ENCODE measurements around the gene ZNHIT1. TPM values are rescaled to one million over a fixed set of nuclear protein-coding genes. Genes with fewer than 3 reads are reported as not detected.
"Not testable (repeated sequence)": the region's sequence is repeated elsewhere in the genome, so short reads cannot be mapped to it uniquely, and the experiment has no call there.

Gene ZNHIT1
- polyA plus RNA-seq, 6 donors from 2014 or later, result 43.9 to 67.5 (median 52.4) TPM

- H3K4me1 Mint-ChIP-seq, result peaks cover 14 to 25% (median 23%) of the 10 kb centered on the region in 3 donors
- H3K36me3 Mint-ChIP-seq; H3K9me3 Mint-ChIP-seq; H3K4me3 Mint-ChIP-seq; H3K27ac Mint-ChIP-seq; ATAC-seq (ENCODE audit: low read depth in 2 of 2); DNase-seq: not testable (repeated sequence)
- peaks cover 0 to 64% (median 33%) of the 10 kb centered on the region in 3 donors for H3K27me3 Mint-ChIP-seq
Measured at GRCh38 chr7:101199522-101199921, 18.4 kb upstream of the ZNHIT1 start.

GRCh38 chr7:101200504-101200861, 17.5 kb upstream of the ZNHIT1 start:
- H3K4me1 Mint-ChIP-seq, result peaks cover 14 to 25% (median 23%) of the 10 kb centered on the region in 3 donors

DNA sequence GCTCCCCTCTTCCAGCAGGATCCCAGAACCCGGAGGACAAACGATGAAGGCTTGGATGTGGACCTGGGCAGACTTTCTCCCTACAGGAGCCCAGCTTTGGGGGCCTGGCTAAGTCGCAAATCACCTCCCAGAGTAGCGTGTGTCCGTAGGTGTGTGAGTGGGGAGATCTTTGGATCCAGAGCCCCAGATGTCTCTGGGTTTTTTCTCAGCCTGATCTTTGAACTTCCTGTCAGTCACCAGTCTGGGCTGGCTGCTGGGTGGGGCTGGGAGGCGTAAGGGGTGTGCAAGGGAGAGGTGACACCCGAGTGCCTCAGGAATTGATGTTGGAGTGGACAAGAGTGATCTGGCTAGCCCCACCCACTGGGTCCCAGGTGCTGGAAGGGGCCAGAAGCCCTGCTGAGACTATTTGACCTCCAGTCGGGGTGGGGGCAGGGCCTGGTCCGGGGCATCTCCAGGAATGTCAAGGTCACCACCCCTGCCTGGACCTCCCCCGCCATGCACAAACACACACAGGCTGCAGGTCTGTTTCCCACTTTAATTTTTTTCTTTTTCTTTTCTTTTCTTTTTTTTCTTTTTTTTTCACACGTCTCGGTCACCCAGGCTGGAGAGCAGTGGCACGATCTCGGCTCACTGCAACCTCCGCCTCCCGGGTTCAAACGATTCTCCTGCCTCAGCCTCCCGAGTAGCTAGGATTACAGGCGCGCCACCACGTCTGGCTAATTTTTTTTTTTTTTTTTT, 16.9 kb upstream of the ZNHIT1 start, which contains the start of gene MOGAT3:
TSS of gene MOGAT3 (minus strand) at position 175 of the 738 bp plus-strand sequence. CDS start 182 bp downstream, outside the sequence.
- Mint-ChIP-seq H3K4me3 (peak within 1 kb of the TSS in 5 of 8 donors; percentile 22 to 74 (median 48)), H3K9me3 (no peaks in the 10 kb centered on the region), H3K36me3 (peaks cover 0 to 1% of the 10 kb centered on the region in 2 donors), H3K4me1 (peaks cover 14 to 25% (median 23%) of the 10 kb centered on the region in 3 donors), H3K27me3 (peaks cover 0 to 56% (median 33%) of the 10 kb centered on the region in 3 donors), H3K27ac (peak within 1 kb of the TSS in 2 of 6 donors; percentile 79 to 89)
- no peak for DNase-seq
- no peak for ATAC-seq (ENCODE audit: low read depth in 2 of 2)

More at GRCh38 chr7:101200504-101200861, 17.5 kb upstream of the ZNHIT1 start:
- DNase-seq, result no peak
- H3K27ac Mint-ChIP-seq, result peak overlapping the region in 1 of 6 donors; percentile 79
- ATAC-seq (ENCODE audit: low read depth in 2 of 2), result no peak
- peak overlapping the region in 1 of 8 donors; percentile 54 for H3K4me3 Mint-ChIP-seq
- H3K9me3 Mint-ChIP-seq, result no peaks in the 10 kb centered on the region
- no peaks in the 10 kb centered on the region for H3K36me3 Mint-ChIP-seq
- peaks cover 0 to 60% (median 33%) of the 10 kb centered on the region in 3 donors for H3K27me3 Mint-ChIP-seq

DNA sequence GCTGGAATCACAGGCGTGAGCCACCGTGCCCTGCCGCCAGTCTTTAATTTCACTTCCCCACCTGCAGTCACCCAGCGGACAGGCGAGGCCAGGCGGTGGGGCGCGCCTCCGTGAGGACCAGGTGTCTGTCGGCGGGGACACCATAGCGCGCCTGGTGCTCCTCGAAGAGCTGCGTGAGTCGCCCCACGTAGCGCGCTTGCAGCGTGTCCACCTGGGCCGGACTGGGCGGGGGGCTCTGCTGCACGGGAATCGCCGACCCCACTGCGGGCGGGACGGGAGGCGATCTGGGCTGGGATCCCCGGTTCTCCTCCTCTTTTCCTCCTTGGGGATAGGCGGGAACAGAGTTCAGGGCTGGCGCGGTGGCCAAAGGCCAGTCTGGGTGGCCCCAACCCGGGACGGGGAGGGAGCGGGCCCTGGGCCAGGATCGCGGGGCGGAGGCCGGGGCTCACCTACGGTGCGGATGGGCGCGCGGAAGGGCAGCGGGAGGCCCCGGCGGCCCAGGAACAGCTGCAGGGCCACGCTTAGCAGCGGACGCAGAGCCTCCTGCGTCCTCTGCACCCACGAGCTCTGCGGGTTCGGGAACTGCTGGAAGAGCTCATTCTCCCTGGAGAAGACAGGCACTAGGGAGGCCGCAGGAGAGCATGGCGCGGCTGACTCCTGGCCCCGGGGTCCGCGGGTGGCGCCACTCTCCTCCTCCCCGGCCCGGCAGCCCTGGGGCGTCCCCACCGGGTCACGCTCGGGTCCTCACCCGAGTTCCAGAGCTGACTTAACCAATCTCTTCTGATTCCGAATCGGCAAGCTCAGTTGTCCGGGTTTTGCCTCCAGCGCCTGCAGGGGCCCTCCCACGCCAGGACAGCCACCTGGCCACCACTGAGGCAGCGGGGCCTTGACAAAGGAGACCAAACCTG, 16.0 kb upstream of the ZNHIT1 start:
- no peaks in the 10 kb centered on the region for H3K9me3 Mint-ChIP-seq
- peak; percentile 91 to 92 for ATAC-seq (ENCODE audit: low read depth in 2 of 2)
- H3K4me1 Mint-ChIP-seq, result peaks cover 14 to 25% (median 23%) of the 10 kb centered on the region in 3 donors
- H3K36me3 Mint-ChIP-seq, result peaks cover 0 to 8% of the 10 kb centered on the region in 2 donors
- H3K4me3 Mint-ChIP-seq, result peak overlapping the region in 5 of 8 donors; percentile 12 to 74 (median 48)
- no peak for DNase-seq
- peaks cover 0 to 55% (median 33%) of the 10 kb centered on the region in 3 donors for H3K27me3 Mint-ChIP-seq
- peak overlapping the region in 1 of 6 donors; percentile 89 for H3K27ac Mint-ChIP-seq

DNA sequence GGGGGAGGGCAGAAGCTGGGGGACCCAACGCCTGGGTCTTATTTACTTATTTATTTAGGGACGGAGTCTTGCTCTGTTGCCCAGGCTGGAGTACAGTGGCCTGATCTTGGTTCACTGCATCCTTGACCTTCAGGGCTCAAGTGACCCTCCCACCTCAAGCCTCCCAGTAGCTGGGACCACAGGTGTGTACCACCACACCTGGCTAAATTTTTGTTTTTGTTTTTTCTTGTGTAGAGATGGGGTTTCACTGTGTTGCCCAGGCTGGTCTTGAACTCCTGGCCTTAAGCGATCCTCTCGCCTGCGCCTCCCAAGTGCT, 15.4 kb upstream of the ZNHIT1 start:
- no peak for DNase-seq
- Mint-ChIP-seq H3K9me3 (no peaks in the 10 kb centered on the region), H3K4me3 (peak overlapping the region in 2 of 8 donors; percentile 50 to 69), H3K27me3 (peaks cover 0 to 53% (median 33%) of the 10 kb centered on the region in 3 donors), H3K36me3 (peaks cover 0 to 8% of the 10 kb centered on the region in 2 donors), H3K27ac (no peak overlapping the region), H3K4me1 (peaks cover 14 to 25% (median 23%) of the 10 kb centered on the region in 3 donors)
- no peak for ATAC-seq (ENCODE audit: low read depth in 2 of 2)

DNA sequence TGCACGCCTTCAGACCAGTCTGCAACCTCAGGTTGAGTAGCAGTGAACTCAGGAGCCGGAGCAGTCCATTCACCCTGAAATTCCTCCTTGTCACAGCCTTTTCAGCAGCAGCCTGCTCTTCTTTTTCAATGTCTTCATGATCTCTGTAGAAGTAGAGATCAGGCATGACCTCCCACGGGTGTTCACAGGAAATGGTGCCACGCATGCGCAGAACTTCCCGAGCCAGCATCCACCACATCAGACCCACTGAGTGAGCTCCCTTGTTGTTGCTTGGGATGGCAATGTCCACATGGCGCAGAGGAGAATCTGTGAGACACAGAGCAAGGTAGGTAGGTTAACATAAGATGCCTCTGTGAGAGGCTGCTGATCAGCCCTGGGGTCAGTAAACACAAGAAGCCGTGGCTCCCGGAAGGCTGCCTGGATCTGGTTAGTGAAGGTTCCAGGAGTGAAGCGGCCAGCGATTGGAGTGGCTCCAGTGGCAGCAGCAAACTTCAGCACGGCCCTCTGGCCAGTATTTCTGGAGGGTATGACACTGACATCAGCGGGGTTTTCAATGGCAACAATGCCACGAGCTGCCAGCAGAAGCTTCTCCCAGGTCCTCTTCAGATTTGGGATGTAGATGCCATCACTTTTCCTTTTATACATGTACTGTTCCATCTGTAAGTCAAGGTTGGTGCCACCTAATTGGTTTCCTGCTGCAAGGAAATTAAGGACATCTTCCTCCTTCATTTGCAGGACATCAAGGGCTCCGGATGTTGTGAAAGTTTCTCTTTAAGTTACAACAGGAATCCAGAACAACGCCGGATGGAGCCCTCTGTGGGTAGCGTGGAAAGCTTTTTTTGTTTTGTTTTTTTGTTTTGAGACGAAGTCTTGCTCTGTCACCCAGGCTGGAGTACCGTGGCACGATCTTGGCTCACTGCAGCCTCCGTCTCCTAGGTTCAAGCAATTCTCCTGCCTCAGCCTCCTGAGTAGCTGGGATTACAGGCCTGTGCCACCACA, 13.9 kb upstream of the ZNHIT1 start:
- H3K4me3 Mint-ChIP-seq, result peak overlapping the region in 3 of 8 donors; percentile 2 to 67 (median 51)
- peaks cover 0 to 14% of the 10 kb centered on the region in 2 donors for H3K36me3 Mint-ChIP-seq
- ATAC-seq (ENCODE audit: low read depth in 2 of 2); H3K27ac Mint-ChIP-seq; DNase-seq; H3K9me3 Mint-ChIP-seq: not testable (repeated sequence)
- peaks cover 14 to 25% (median 23%) of the 10 kb centered on the region in 3 donors for H3K4me1 Mint-ChIP-seq
- H3K27me3 Mint-ChIP-seq, result peaks cover 0 to 44% (median 33%) of the 10 kb centered on the region in 3 donors

- Mint-ChIP-seq H3K4me1 (peaks cover 8 to 21% (median 19%) of the 10 kb centered on the region in 3 donors), H3K36me3 (peaks cover 0 to 14% of the 10 kb centered on the region in 2 donors), H3K4me3 (no peak overlapping the region), H3K27ac (peak overlapping the region in 1 of 6 donors; percentile 78), H3K27me3 (peaks cover 0 to 31% (median 21%) of the 10 kb centered on the region in 3 donors), H3K9me3 (no peaks in the 10 kb centered on the region)
- ATAC-seq (ENCODE audit: low read depth in 2 of 2) (no peak), DNase-seq (no peak)
Measured at GRCh38 chr7:101205901-101206664, 11.9 kb upstream of the ZNHIT1 start.

DNA sequence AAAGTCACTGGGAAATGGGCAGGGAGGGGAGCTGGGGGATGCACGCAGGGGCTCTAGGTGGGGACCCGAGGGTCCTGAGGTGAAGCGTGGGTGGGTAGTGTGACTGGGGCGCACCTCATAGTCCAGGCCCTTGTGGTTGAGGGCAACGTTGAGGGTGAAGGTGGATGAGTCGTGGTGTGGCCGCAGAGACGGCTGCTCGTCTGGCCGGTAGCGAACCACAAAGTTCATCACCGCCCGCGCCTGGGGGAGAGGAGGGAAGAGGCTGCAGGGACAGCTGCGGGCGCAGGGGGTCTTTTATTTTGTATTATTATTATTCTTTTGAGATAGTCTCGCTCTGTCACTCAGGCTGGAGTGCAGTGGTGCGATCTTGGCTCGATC, 11.3 kb upstream of the ZNHIT1 start:
- Mint-ChIP-seq H3K4me3 (no peak overlapping the region), H3K27me3 (peaks cover 0 to 26% (median 15%) of the 10 kb centered on the region in 3 donors), H3K36me3 (peaks cover 0 to 14% of the 10 kb centered on the region in 2 donors), H3K9me3 (no peaks in the 10 kb centered on the region), H3K27ac (peak overlapping the region in 1 of 6 donors; percentile 50), H3K4me1 (peaks cover 8 to 19% (median 17%) of the 10 kb centered on the region in 3 donors)
- no peak for DNase-seq
- ATAC-seq (ENCODE audit: low read depth in 2 of 2), result no peak

GRCh38 chr7:101207459-101207858, 10.5 kb upstream of the ZNHIT1 start:
- Mint-ChIP-seq H3K4me3 (no peak overlapping the region), H3K36me3 (peaks cover 0 to 14% of the 10 kb centered on the region in 2 donors), H3K4me1 (peaks cover 8 to 17% (median 13%) of the 10 kb centered on the region in 3 donors), H3K9me3 (no peaks in the 10 kb centered on the region), H3K27me3 (peaks cover 0 to 21% (median 15%) of the 10 kb centered on the region in 3 donors), H3K27ac (no peak overlapping the region)
- DNase-seq, result no peak
- no peak for ATAC-seq (ENCODE audit: low read depth in 2 of 2)

DNA sequence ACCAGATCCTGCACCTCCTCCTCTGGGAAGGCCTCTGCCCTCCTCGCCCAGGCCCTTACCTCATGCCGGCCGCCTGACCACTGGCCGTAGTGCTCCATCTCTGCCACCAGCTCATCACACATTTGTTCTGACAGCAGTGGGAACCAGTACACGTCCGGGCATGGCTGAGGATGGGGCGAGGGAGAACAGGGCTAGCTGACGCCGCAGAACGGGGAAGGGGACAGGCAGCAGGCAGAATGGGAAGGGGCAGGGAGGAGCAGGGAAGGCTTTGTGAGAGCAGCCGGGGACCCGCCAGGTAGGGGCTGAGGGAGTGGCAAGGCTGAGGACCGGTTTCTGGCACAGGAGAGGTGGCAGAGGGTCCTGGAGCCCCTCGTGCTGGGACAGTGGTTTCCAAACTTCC, 9.2 kb upstream of the ZNHIT1 start:
- Mint-ChIP-seq H3K4me1 (peaks cover 1 to 5% (median 5%) of the 10 kb centered on the region in 3 donors), H3K36me3 (peaks cover 0 to 14% of the 10 kb centered on the region in 2 donors), H3K9me3 (no peaks in the 10 kb centered on the region), H3K27ac (no peak overlapping the region), H3K27me3 (peaks cover 0 to 11% (median 3%) of the 10 kb centered on the region in 3 donors), H3K4me3 (no peak overlapping the region)
- ATAC-seq (ENCODE audit: low read depth in 2 of 2) (no peak), DNase-seq (no peak)

- Mint-ChIP-seq H3K9me3 (no peaks in the 10 kb centered on the region), H3K27me3 (peaks cover 0 to 5% (median 0%) of the 10 kb centered on the region in 3 donors), H3K4me1 (no peaks in the 10 kb centered on the region), H3K36me3 (peaks cover 0 to 14% of the 10 kb centered on the region in 2 donors), H3K4me3 (no peak overlapping the region), H3K27ac (no peak overlapping the region)
- ATAC-seq (ENCODE audit: low read depth in 2 of 2) (no peak), DNase-seq (no peak)
Measured at GRCh38 chr7:101210143-101210542, 7.8 kb upstream of the ZNHIT1 start.

- H3K4me1 Mint-ChIP-seq, result peaks cover 4 to 10% (median 9%) of the 10 kb centered on the region in 3 donors
- no peak for DNase-seq
- H3K9me3 Mint-ChIP-seq, result no peaks in the 10 kb centered on the region
- H3K27ac Mint-ChIP-seq, result no peak overlapping the region
- ATAC-seq (ENCODE audit: low read depth in 2 of 2), result no peak
- peak overlapping the region in 2 of 8 donors; percentile 35 to 45 for H3K4me3 Mint-ChIP-seq
- H3K27me3 Mint-ChIP-seq, result peaks cover 0 to under 1% (median 0%) of the 10 kb centered on the region in 3 donors
- H3K36me3 Mint-ChIP-seq, result peaks cover 0 to 8% of the 10 kb centered on the region in 2 donors
Measured at GRCh38 chr7:101211501-101211900, 6.5 kb upstream of the ZNHIT1 start.
